ENCODE results near the gene CHMP2A. TPM values are rescaled to one million over a fixed set of nuclear protein-coding genes. Genes with fewer than 3 reads are reported as not detected.

Gene CHMP2A
- total RNA-seq, 1 donor from 2014 or later: 115 TPM

GRCh38 chr19:58571575-58571947 lies 16.7 kb upstream of the CHMP2A start:
- intact Hi-C loops (cut with DNase I): no loop called here
- DNase-seq: no peak

GRCh38 chr19:58570770-58571574 lies 16.1 kb upstream of the CHMP2A start:
- DNase-seq: no peak
- intact Hi-C loops (cut with DNase I): no loop called here
- ATAC-seq (ENCODE audit: poor library complexity): no peak

More at GRCh38 chr19:58571575-58571947, 16.7 kb upstream of the CHMP2A start:
- ATAC-seq (ENCODE audit: poor library complexity): no peak

GRCh38 chr19:58569943-58570670 lies 15.2 kb upstream of the CHMP2A start:
- intact Hi-C loops (cut with DNase I): no loop called here
- DNase-seq (no peak), ATAC-seq (ENCODE audit: poor library complexity) (no peak)

- DNase-seq: no peak
- ATAC-seq (ENCODE audit: poor library complexity): no peak
- intact Hi-C loops (cut with DNase I): no loop called here
Observed at GRCh38 chr19:58569191-58569942, 14.5 kb upstream of the CHMP2A start.

- DNase-seq (no peak), ATAC-seq (ENCODE audit: poor library complexity) (no peak)
- intact Hi-C loops (cut with DNase I): no loop called here
Observed at GRCh38 chr19:58568453-58569130, 13.7 kb upstream of the CHMP2A start.

GRCh38 chr19:58566989-58567388 lies 12.1 kb upstream of the CHMP2A start:
- no peak for ATAC-seq (ENCODE audit: poor library complexity)
- DNase-seq: no peak
- intact Hi-C loops (cut with DNase I): no loop called here

GRCh38 chr19:58563823-58564222 lies 8.9 kb upstream of the CHMP2A start:
- intact Hi-C loops (cut with DNase I): no loop called here
- DNase-seq: no peak
- ATAC-seq (ENCODE audit: poor library complexity): no peak

GRCh38 chr19:58563034-58563573 lies 8.2 kb upstream of the CHMP2A start:
- intact Hi-C loops (cut with DNase I): no loop called here
- DNase-seq: no peak
- no peak for ATAC-seq (ENCODE audit: poor library complexity)

- DNase-seq (no peak), ATAC-seq (ENCODE audit: poor library complexity) (peak; percentile 1)
- intact Hi-C loops (cut with DNase I): no loop called here
Observed at GRCh38 chr19:58562122-58563033, 7.5 kb upstream of the CHMP2A start.

- ATAC-seq (ENCODE audit: poor library complexity) (no peak), DNase-seq (no peak)
- intact Hi-C loops (cut with DNase I): no loop called here
Observed at GRCh38 chr19:58561373-58562121, 6.6 kb upstream of the CHMP2A start.

- intact Hi-C loops (cut with DNase I): no loop called here
Observed at GRCh38 chr19:58560921-58561320, 6.0 kb upstream of the CHMP2A start.

GRCh38 chr19:58560007-58560887 lies 5.3 kb upstream of the CHMP2A start:
- DNase-seq (no peak), ATAC-seq (ENCODE audit: poor library complexity) (no peak)
- intact Hi-C loops (cut with DNase I): no loop called here

More at GRCh38 chr19:58560921-58561320, 6.0 kb upstream of the CHMP2A start:
- ATAC-seq (ENCODE audit: poor library complexity) (no peak), DNase-seq (no peak)

GRCh38 chr19:58559275-58560006 lies 4.5 kb upstream of the CHMP2A start:
- DNase-seq (peak; percentile 94), ATAC-seq (ENCODE audit: poor library complexity) (peak; percentile 65)
- intact Hi-C loops (cut with DNase I): no loop called here

- ATAC-seq (ENCODE audit: poor library complexity) (peak; percentile 85), DNase-seq (peak; percentile 99)
- intact Hi-C loops (cut with DNase I): no loop called here
Observed at GRCh38 chr19:58558623-58559274, 3.8 kb upstream of the CHMP2A start.

GRCh38 chr19:58558066-58558622 lies 3.2 kb upstream of the CHMP2A start, which contains the start of gene UBE2M:
TSS of gene UBE2M (minus strand) at chr19:58558611. CDS start at chr19:58558381, 230 bp downstream.
- DNase-seq: peak; percentile 81
- intact Hi-C loops (cut with DNase I): no loop called here
- ATAC-seq (ENCODE audit: poor library complexity): no peak

Measured in Right ventricle myocardium superior (tissue), 1 donor.